Liver (tissue), 9 donors: ENCODE measurements around the gene EXOSC5. TPM values are rescaled to one million over a fixed set of nuclear protein-coding genes. Genes with fewer than 3 reads are reported as not detected.

Experiments used
- DNase-seq: peaks from one replicate; pipeline ENCODE4 v3.0.0-alpha.2; 2017; ENCODE audit warnings: low spot score
- H3K27ac ChIP-seq, 2 donors: one replicate each; pipeline ENCODE4 v1.7.0; 2013; ENCODE audit warnings: inconsistent platforms in 2 of 2, low read length in 2 of 2, control low read depth in 1 of 2, low read depth in 1 of 2, mild to moderate bottlenecking in 1 of 2
- H3K27me3 ChIP-seq, 4 donors: one replicate each; pipeline versions ENCODE4 v1.6.1 to v1.7.0; 2013; ENCODE audit warnings: low read length in 3 of 4, inconsistent platforms in 1 of 4, mild to moderate bottlenecking in 1 of 4, moderate library complexity in 1 of 4; ENCODE audit not compliant: control insufficient read depth in 4 of 4, insufficient read depth in 4 of 4
- H3K36me3 ChIP-seq, 4 donors: one replicate each; pipeline versions ENCODE4 v1.6.1 to v1.7.0; 2013; ENCODE audit warnings: low read length in 3 of 4, mild to moderate bottlenecking in 3 of 4, low read depth in 1 of 4, moderate library complexity in 1 of 4; ENCODE audit not compliant: control insufficient read depth in 4 of 4, insufficient read depth in 3 of 4
- H3K4me1 ChIP-seq, 4 donors: one replicate each; pipeline versions ENCODE4 v1.6.1 to v1.7.0; 2013; ENCODE audit warnings: low read length in 3 of 4, mild to moderate bottlenecking in 3 of 4, moderate library complexity in 1 of 4; ENCODE audit not compliant: control insufficient read depth in 4 of 4, insufficient read depth in 4 of 4
- H3K4me3 ChIP-seq, 3 donors: one replicate each; pipeline versions ENCODE4 v1.6.1 to v1.7.0; 2013; ENCODE audit warnings: low read length in 3 of 3, control low read depth in 1 of 3, low read depth in 1 of 3, mild to moderate bottlenecking in 1 of 3
- H3K9ac ChIP-seq, 2 donors: one replicate each; pipeline ENCODE4 v1.7.0; 2013; ENCODE audit warnings: low read length in 2 of 2, mild to moderate bottlenecking in 2 of 2, moderate library complexity in 2 of 2, control low read depth in 1 of 2, low read depth in 1 of 2
- H3K9me3 ChIP-seq, 4 donors: one replicate each; pipeline versions ENCODE4 v1.6.1 to v1.7.0; 2013; ENCODE audit warnings: low read length in 3 of 4; ENCODE audit not compliant: control insufficient read depth in 4 of 4
- CTCF ChIP-seq: fragments of 150-350 bp; IDR thresholded peaks from 2 replicates; pipeline ENCODE4 v1.5.1; 2017; ENCODE audit warnings: improper control_type of control experiment, low read depth, low read length; ENCODE audit not compliant: missing input control
- EGR1 ChIP-seq, 2 donors: IDR thresholded peaks; 2 replicates each; pipeline ENCODE4 v1.6.1; 2016 to 2018; ENCODE audit warnings: antibody characterized with exemption in 2 of 2, low read depth in 2 of 2
- FOXA1 ChIP-seq: IDR thresholded peaks from 2 replicates; pipeline ENCODE4 v1.6.1; 2016; ENCODE audit warnings: antibody characterized with exemption
- FOXA2 ChIP-seq: IDR thresholded peaks from 2 replicates; pipeline ENCODE4 v1.6.1; 2016; ENCODE audit warnings: antibody characterized with exemption
- GABPA ChIP-seq, 2 donors: IDR thresholded peaks in 1 of 2; conservative IDR thresholded peaks in 1 of 2; 2 replicates each; pipeline ENCODE4 v1.6.1; 2016; ENCODE audit warnings: antibody characterized with exemption in 2 of 2, mild to moderate bottlenecking in 1 of 2, moderate library complexity in 1 of 2
- HNF4A ChIP-seq, 2 donors: conservative IDR thresholded peaks; 2 replicates each; pipeline ENCODE4 v1.6.1; 2016; ENCODE audit warnings: antibody characterized with exemption in 2 of 2, mild to moderate bottlenecking in 2 of 2
- HNF4G ChIP-seq: IDR thresholded peaks from 2 replicates; pipeline ENCODE4 v1.6.1; 2016; ENCODE audit warnings: antibody characterized with exemption
- JUND ChIP-seq, 2 donors: IDR thresholded peaks; 2 replicates each; pipeline ENCODE4 v1.6.1; 2016; ENCODE audit warnings: antibody characterized with exemption in 2 of 2
- NR2F2 ChIP-seq: IDR thresholded peaks from 2 replicates; pipeline ENCODE4 v1.6.1; 2016; ENCODE audit warnings: antibody characterized with exemption
- RAD21 ChIP-seq, 2 donors: IDR thresholded peaks; 2 replicates each; pipeline ENCODE4 v1.6.1; 2016; ENCODE audit warnings: antibody characterized with exemption in 2 of 2, mild to moderate bottlenecking in 2 of 2
- RXRA ChIP-seq, 2 donors: IDR thresholded peaks; 2 replicates each; pipeline ENCODE4 v1.6.1; 2017 to 2018; ENCODE audit warnings: antibody characterized with exemption in 2 of 2, mild to moderate bottlenecking in 1 of 2
- SP1 ChIP-seq: IDR thresholded peaks from 2 replicates; pipeline ENCODE4 v1.6.1; 2018; ENCODE audit warnings: antibody characterized with exemption, mild to moderate bottlenecking
- TAF1 ChIP-seq: conservative IDR thresholded peaks from 2 replicates; pipeline ENCODE4 v1.6.1; 2016; ENCODE audit warnings: antibody characterized with exemption, mild to moderate bottlenecking
- YY1 ChIP-seq: IDR thresholded peaks from 2 replicates; pipeline ENCODE4 v1.6.1; 2016; ENCODE audit warnings: antibody characterized with exemption, mild to moderate bottlenecking
- WGBS: extraction: QIAGEN DNeasy Blood & Tissue Kit; methylation state at CpG from one replicate; pipeline ENCODE4 v1.1.7; 2013; 5-methylcytosine and 5-hydroxymethylcytosine counted together
- polyA plus RNA-seq, 2 donors: library from polyadenylated mRNA; stranded (reverse) in 1 of 2; unstranded in 1 of 2; fragments of 200-250 nt in 1 of 2; fragments of >200 nt in 1 of 2; fragmentation: Nextera tagmentation in 1 of 2; extraction: Ambion mirVana in 1 of 2; gene quantifications; one replicate each; pipeline versions ENCODE4 v1.2.1 to v1.2.3, GENCODE V29; 2013 to 2015
- total RNA-seq, 2 donors: library from RNA; depleted of rRNA; stranded (reverse); fragments of >200 nt; gene quantifications; one replicate each; pipeline ENCODE4 v1.2.3, GENCODE V29; 2014
- TF ChIP-seq, protein P1 (sequence below): IDR thresholded peaks from 2 replicates; pipeline ENCODE4 v1.6.1; 2016; ENCODE audit warnings: antibody characterized with exemption
- TF ChIP-seq, protein P2 (sequence below): IDR thresholded peaks from 2 replicates; pipeline ENCODE4 v1.6.1; 2016; ENCODE audit warnings: antibody characterized with exemption
- TF ChIP-seq, protein P3 (sequence below): IDR thresholded peaks from 2 replicates; pipeline ENCODE4 v1.6.1; 2016; ENCODE audit warnings: antibody characterized with exemption, mild to moderate bottlenecking
- TF ChIP-seq, protein P4 (sequence below): IDR thresholded peaks from 2 replicates; pipeline ENCODE4 v1.6.1; 2016; ENCODE audit warnings: antibody characterized with exemption
- donor health status: healthy.
- donor health status: healthy.
- donor health status: healthy.
- donor health status: healthy.
- donor health status: healthy.

EXOSC5 gene
- total and polyA plus RNA-seq, 4 donors: 8.3 to 26.7 (median 18.9) TPM

DNA sequence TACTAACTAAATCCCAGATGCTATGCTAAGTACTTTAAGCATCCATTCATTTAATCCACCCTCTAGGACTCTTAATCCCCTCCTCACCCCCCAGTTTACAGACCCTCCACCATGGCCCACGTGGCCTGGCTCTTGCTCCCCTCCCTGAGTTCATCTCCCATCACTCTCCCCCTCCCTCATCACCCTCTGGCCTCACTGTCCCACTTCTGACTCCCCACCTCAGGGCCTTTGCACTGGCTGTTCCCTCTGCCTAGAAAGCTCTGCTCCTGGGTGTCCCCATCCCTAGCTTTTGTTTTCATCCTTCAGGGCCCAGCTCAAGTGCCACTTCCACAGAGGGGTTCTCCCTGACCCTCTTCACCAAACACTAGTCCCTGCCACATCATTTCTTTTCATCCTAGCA, 37.4 kb downstream of the EXOSC5 start:
- H3K27ac ChIP-seq: no peak overlapping the region
- no peak overlapping the region for H3K4me3 ChIP-seq
- no peaks in the 10 kb centered on the region for H3K9me3 ChIP-seq
- no peak for DNase-seq
- WGBS: 94% methylated on average over 1 of the region's 1 CpG
- no peaks in the 10 kb centered on the region for H3K27me3 ChIP-seq
- H3K9ac ChIP-seq: no peak overlapping the region
- no peaks in the 10 kb centered on the region for H3K36me3 ChIP-seq
- TF ChIP-seq HNF4G: no peak
- no peak for TF ChIP-seq RAD21 (IDR thresholded peaks at IDR 0.05)
- TF ChIP-seq CTCF: no peak
- TF ChIP-seq, protein P1, sequence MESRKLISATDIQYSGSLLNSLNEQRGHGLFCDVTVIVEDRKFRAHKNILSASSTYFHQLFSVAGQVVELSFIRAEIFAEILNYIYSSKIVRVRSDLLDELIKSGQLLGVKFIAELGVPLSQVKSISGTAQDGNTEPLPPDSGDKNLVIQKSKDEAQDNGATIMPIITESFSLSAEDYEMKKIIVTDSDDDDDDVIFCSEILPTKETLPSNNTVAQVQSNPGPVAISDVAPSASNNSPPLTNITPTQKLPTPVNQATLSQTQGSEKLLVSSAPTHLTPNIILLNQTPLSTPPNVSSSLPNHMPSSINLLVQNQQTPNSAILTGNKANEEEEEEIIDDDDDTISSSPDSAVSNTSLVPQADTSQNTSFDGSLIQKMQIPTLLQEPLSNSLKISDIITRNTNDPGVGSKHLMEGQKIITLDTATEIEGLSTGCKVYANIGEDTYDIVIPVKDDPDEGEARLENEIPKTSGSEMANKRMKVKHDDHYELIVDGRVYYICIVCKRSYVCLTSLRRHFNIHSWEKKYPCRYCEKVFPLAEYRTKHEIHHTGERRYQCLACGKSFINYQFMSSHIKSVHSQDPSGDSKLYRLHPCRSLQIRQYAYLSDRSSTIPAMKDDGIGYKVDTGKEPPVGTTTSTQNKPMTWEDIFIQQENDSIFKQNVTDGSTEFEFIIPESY: no peak
- peaks cover 0 to 14% (median 6%) of the 10 kb centered on the region in 4 donors for H3K4me1 ChIP-seq

DNA sequence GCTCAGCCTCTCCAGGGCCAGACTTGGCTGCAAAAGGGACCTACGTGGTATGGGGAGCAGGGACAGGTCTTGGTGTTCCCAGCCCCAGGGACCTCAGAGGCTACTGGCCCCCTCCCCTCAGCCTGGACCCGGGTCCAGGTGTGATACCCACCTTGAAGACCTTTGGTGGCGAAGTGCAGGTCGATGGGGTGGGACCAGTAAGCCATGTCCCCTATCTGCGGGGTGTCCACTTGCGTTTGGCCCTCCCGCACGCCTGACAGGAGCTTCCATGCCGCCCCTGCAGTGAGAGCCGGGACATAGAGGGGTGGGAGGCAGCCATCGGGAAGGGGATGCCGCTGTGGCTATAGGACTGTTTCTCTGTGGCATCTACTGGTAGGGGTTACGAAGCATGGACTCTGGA, 39.4 kb downstream of the EXOSC5 start:
- no peaks in the 10 kb centered on the region for H3K27me3 ChIP-seq
- TF ChIP-seq JUND (IDR thresholded peaks at IDR 0.05) (no peak), FOXA2 (no peak), HNF4G (no peak), HNF4A (conservative IDR thresholded peaks at IDR 0.05) (no peak), RXRA (IDR thresholded peaks at IDR 0.05) (no peak), TAF1 (no peak), GABPA (IDR thresholded peaks at IDR 0.05 in 1 of 2, conservative IDR thresholded peaks at IDR 0.05 in 1 of 2) (no peak), CTCF (no peak), NR2F2 (no peak), FOXA1 (no peak), RAD21 (IDR thresholded peaks at IDR 0.05) (no peak), YY1 (no peak), SP1 (no peak), EGR1 (IDR thresholded peaks at IDR 0.05; ENCODE audit: low read depth in 2 of 2) (no peak)
- TF ChIP-seq, protein P2, sequence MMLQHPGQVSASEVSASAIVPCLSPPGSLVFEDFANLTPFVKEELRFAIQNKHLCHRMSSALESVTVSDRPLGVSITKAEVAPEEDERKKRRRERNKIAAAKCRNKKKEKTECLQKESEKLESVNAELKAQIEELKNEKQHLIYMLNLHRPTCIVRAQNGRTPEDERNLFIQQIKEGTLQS: no peak
- TF ChIP-seq, protein P1: no peak
- TF ChIP-seq, protein P3, sequence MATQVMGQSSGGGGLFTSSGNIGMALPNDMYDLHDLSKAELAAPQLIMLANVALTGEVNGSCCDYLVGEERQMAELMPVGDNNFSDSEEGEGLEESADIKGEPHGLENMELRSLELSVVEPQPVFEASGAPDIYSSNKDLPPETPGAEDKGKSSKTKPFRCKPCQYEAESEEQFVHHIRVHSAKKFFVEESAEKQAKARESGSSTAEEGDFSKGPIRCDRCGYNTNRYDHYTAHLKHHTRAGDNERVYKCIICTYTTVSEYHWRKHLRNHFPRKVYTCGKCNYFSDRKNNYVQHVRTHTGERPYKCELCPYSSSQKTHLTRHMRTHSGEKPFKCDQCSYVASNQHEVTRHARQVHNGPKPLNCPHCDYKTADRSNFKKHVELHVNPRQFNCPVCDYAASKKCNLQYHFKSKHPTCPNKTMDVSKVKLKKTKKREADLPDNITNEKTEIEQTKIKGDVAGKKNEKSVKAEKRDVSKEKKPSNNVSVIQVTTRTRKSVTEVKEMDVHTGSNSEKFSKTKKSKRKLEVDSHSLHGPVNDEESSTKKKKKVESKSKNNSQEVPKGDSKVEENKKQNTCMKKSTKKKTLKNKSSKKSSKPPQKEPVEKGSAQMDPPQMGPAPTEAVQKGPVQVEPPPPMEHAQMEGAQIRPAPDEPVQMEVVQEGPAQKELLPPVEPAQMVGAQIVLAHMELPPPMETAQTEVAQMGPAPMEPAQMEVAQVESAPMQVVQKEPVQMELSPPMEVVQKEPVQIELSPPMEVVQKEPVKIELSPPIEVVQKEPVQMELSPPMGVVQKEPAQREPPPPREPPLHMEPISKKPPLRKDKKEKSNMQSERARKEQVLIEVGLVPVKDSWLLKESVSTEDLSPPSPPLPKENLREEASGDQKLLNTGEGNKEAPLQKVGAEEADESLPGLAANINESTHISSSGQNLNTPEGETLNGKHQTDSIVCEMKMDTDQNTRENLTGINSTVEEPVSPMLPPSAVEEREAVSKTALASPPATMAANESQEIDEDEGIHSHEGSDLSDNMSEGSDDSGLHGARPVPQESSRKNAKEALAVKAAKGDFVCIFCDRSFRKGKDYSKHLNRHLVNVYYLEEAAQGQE: no peak
- TF ChIP-seq, protein P4, sequence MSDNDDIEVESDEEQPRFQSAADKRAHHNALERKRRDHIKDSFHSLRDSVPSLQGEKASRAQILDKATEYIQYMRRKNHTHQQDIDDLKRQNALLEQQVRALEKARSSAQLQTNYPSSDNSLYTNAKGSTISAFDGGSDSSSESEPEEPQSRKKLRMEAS: no peak
- no peak for DNase-seq
- no peak overlapping the region for H3K27ac ChIP-seq
- H3K4me3 ChIP-seq: no peak overlapping the region
- no peaks in the 10 kb centered on the region for H3K9me3 ChIP-seq
- H3K36me3 ChIP-seq: no peaks in the 10 kb centered on the region
- 93% methylated on average over 13 of the region's 13 CpGs for WGBS
- no peak overlapping the region for H3K9ac ChIP-seq
- peaks cover 0 to 16% (median 10%) of the 10 kb centered on the region in 4 donors for H3K4me1 ChIP-seq
